ENCODE measurements around the gene ERN1.

DNA sequence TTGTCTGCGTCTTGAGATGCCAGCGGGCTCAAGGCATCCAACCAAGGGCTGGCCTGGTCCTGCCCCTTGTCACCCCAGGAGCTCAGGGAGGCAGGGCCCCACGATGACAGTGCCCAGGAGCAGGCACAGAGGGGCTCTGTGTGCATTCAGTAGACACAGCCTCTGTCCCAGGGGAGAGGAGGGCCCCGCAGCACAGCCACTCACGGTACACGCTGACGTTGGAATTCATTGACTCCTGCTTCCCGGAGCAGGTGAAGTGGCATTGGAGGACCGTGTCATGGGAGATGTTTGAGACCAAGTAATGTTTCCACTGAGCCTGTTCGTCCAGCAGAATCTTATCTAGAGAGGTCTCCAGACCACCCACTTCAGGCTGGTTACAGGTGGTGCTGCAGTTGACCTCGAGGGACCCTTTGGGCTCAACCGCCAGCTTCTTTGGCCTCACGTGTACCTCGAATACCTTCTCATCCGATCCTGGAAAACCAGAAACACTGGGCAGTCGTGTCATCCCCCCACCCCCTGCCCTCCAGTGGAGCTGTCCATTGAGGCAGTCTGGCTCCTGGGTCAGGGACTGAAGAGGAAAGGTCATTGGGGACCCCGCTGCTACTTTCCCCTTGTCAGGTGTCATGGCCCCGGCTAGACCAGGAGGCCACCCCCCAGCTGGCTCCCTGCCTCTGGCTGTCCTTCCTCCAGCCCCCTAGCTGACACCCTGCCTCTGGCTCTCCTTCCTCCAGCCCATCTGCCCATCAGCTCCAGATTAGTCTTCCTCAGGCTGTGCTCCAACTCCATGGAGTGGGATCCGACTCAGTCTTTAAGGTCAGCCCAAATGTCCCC, 124.8 kb downstream of the ERN1 start:
- TF ChIP-seq, protein P1, sequence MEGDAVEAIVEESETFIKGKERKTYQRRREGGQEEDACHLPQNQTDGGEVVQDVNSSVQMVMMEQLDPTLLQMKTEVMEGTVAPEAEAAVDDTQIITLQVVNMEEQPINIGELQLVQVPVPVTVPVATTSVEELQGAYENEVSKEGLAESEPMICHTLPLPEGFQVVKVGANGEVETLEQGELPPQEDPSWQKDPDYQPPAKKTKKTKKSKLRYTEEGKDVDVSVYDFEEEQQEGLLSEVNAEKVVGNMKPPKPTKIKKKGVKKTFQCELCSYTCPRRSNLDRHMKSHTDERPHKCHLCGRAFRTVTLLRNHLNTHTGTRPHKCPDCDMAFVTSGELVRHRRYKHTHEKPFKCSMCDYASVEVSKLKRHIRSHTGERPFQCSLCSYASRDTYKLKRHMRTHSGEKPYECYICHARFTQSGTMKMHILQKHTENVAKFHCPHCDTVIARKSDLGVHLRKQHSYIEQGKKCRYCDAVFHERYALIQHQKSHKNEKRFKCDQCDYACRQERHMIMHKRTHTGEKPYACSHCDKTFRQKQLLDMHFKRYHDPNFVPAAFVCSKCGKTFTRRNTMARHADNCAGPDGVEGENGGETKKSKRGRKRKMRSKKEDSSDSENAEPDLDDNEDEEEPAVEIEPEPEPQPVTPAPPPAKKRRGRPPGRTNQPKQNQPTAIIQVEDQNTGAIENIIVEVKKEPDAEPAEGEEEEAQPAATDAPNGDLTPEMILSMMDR (conservative IDR thresholded peaks at IDR 0.05; ENCODE audit: low read length), result no peak
- TF ChIP-seq EZH2phosphoT487 (IDR thresholded peaks at IDR 0.05; ENCODE audit: borderline replicate concordance), result no peak
